ENCODE data around the gene PRR5L. TPM values are rescaled to one million over a fixed set of nuclear protein-coding genes. Genes with fewer than 3 reads are reported as not detected.

The PRR5L gene
- total RNA-seq, 3 donors from 2014 or later: 5.1 to 10.0 (median 8.5) TPM

DNA sequence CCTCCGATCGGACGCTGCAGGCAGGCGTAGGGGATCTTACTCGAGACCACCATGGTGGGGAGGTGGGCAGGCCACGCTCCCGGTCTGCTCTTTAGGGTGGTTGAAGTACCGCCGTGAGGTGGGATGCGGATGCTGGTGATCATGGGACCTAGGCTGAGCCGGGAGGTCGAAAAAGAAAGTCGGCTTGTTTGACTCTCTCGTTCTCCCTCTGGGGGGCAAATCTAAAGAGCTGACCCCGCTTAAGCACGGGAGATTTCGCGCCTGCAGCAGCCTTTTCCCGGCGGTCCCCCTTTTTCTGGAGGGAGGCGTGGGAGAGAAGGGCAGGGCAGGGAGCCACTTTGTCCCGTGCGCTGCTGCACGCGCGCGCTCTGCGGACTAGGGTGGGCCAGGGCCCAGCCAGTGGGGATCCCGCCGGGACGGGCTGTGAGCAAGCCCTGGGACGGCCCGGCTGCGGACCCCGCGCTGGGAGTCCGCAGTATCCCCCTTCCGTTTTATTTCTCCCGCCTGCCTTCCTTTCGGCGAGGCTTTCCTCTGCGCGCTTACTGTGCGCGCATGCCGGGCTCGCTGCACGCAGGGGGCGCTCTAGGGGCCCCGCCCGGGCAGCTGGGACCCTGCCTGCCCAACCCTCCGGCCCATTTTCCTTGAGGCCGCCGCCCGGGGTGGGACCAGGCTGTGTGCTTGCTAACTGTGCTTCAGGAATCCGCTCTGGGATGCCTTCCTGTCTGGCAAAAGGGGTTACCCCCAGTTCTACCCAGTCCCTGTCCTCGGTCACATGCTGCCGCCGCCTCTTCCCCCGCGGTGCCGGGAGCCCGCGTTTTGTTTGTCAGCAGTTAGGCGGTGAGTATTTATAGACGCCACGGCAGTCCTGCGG, 81.0 kb downstream of the PRR5L start:
- H3K9me3 Mint-ChIP-seq: no peaks in the 10 kb centered on the region
- H3K27me3 Mint-ChIP-seq (ENCODE audit: low read depth): peaks cover 34% of the 10 kb centered on the region
- DNase-seq (peak; percentile 32), ATAC-seq (peak; percentile 72 to 73)
- H3K4me1 Mint-ChIP-seq (ENCODE audit: low read depth): peaks cover 36% of the 10 kb centered on the region
- peaks cover 7% of the 10 kb centered on the region for H3K36me3 Mint-ChIP-seq (ENCODE audit: insufficient read depth)
- peak overlapping the region; percentile 93 for H3K4me3 Mint-ChIP-seq

- ATAC-seq: peak; percentile 8 to 11
- Mint-ChIP-seq H3K4me3 (peak overlapping the region; percentile 93), H3K36me3 (ENCODE audit: insufficient read depth) (peaks cover 7% of the 10 kb centered on the region), H3K4me1 (ENCODE audit: low read depth) (peaks cover 36% of the 10 kb centered on the region), H3K9me3 (no peaks in the 10 kb centered on the region), H3K27me3 (ENCODE audit: low read depth) (peaks cover 31% of the 10 kb centered on the region)
- no peak for DNase-seq
Observed at GRCh38 chr11:36377759-36378564, 81.9 kb downstream of the PRR5L start.

- peaks cover 29% of the 10 kb centered on the region for H3K27me3 Mint-ChIP-seq (ENCODE audit: low read depth)
- peaks cover 7% of the 10 kb centered on the region for H3K36me3 Mint-ChIP-seq (ENCODE audit: insufficient read depth)
- peak overlapping the region; percentile 93 for H3K4me3 Mint-ChIP-seq
- peaks cover 42% of the 10 kb centered on the region for H3K4me1 Mint-ChIP-seq (ENCODE audit: low read depth)
- ATAC-seq (no peak), DNase-seq (no peak)
- no peaks in the 10 kb centered on the region for H3K9me3 Mint-ChIP-seq
Observed at GRCh38 chr11:36379653-36380052, 83.6 kb downstream of the PRR5L start.

- H3K4me1 Mint-ChIP-seq (ENCODE audit: low read depth): peaks cover 45% of the 10 kb centered on the region
- peak overlapping the region; percentile 93 for H3K4me3 Mint-ChIP-seq
- peaks cover 29% of the 10 kb centered on the region for H3K27me3 Mint-ChIP-seq (ENCODE audit: low read depth)
- ATAC-seq (no peak), DNase-seq (no peak)
- peaks cover 7% of the 10 kb centered on the region for H3K36me3 Mint-ChIP-seq (ENCODE audit: insufficient read depth)
- no peaks in the 10 kb centered on the region for H3K9me3 Mint-ChIP-seq
Observed at GRCh38 chr11:36380296-36381014, 84.4 kb downstream of the PRR5L start.

- ATAC-seq (no peak), DNase-seq (no peak)
- H3K27me3 Mint-ChIP-seq (ENCODE audit: low read depth): peaks cover 26% of the 10 kb centered on the region
- H3K4me1 Mint-ChIP-seq (ENCODE audit: low read depth): peaks cover 46% of the 10 kb centered on the region
- peak overlapping the region; percentile 93 for H3K4me3 Mint-ChIP-seq
- peaks cover 7% of the 10 kb centered on the region for H3K36me3 Mint-ChIP-seq (ENCODE audit: insufficient read depth)
- no peaks in the 10 kb centered on the region for H3K9me3 Mint-ChIP-seq
Observed at GRCh38 chr11:36381015-36381360, 84.9 kb downstream of the PRR5L start.

GRCh38 chr11:36383195-36383594, 87.1 kb downstream of the PRR5L start:
- H3K36me3 Mint-ChIP-seq (ENCODE audit: insufficient read depth): peaks cover 12% of the 10 kb centered on the region
- peaks cover 47% of the 10 kb centered on the region for H3K4me1 Mint-ChIP-seq (ENCODE audit: low read depth)
- DNase-seq: no peak
- ATAC-seq: no peak
- peaks cover 15% of the 10 kb centered on the region for H3K27me3 Mint-ChIP-seq (ENCODE audit: low read depth)
- no peaks in the 10 kb centered on the region for H3K9me3 Mint-ChIP-seq
- H3K4me3 Mint-ChIP-seq: no peak overlapping the region

DNA sequence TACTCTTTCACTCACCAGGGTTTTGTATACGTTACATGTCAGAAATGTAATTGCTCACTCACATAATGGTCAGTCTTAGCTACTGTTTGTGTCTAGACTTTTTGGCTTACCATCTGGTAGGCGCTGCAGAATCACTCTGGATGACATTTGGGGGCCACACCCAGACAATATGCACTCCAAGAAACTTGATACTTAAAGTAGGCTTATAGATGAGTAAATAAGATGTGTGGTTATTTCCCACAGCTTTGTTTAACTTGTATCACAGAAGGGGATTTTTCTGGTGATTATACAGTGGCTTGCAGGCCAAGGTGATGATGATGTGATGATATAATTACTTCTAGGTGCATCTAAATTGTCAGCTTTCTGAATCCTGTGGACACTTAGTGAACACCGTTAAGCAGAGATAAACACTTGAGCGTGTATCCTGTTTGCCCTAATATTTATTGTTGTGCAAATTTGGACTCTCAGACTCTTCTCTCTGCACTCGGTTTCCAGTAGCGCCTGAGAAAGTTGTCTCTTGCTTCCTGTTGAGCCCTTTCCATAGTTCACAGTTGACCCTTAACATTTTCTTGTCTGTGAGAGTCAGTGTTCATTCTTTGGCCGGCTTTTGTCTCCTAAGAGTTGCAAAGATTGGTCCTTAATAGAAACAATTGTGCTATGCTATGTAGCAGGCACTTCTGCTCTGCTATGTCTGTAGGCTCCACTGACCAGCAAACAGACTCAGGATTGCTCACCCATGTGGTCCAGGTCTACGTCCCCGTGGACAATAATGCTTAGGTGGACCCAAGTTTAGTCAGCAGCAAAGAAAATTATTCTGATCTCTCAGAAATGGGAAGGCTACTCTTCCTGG, 89.3 kb downstream of the PRR5L start:
- Mint-ChIP-seq H3K27me3 (ENCODE audit: low read depth) (peaks cover under 1% of the 10 kb centered on the region), H3K36me3 (ENCODE audit: insufficient read depth) (peaks cover 5% of the 10 kb centered on the region), H3K4me3 (no peak overlapping the region), H3K4me1 (ENCODE audit: low read depth) (peaks cover 49% of the 10 kb centered on the region), H3K9me3 (no peaks in the 10 kb centered on the region)
- peak; percentile 73 to 77 for ATAC-seq
- DNase-seq: no peak

DNA sequence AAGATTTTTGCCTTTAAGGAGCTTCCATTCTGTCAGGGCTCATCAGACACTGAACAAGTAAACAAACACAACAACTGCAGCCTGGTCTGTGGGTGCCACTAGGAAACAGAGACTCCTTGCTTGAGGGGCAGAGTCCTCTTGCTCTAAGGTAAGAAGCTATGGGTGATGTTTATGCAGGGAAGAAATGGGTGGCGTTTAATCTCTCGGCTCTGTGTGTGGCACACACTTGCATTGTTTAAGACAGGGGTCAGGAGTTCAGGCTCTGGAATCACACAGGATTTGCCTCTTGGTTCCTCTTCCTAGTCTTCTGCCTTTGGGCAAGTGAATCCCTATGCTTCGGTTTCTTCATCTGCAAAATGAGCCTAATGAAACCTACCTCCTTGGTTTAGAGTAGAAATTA, 90.3 kb downstream of the PRR5L start:
- Mint-ChIP-seq H3K9me3 (no peaks in the 10 kb centered on the region), H3K36me3 (ENCODE audit: insufficient read depth) (peaks cover 5% of the 10 kb centered on the region), H3K4me3 (no peak overlapping the region), H3K27me3 (ENCODE audit: low read depth) (no peaks in the 10 kb centered on the region), H3K4me1 (ENCODE audit: low read depth) (peaks cover 53% of the 10 kb centered on the region)
- no peak for DNase-seq
- ATAC-seq: no peak

GRCh38 chr11:36388071-36388470, 92.0 kb downstream of the PRR5L start:
- no peaks in the 10 kb centered on the region for H3K27me3 Mint-ChIP-seq (ENCODE audit: low read depth)
- no peak for ATAC-seq
- no peak for DNase-seq
- H3K36me3 Mint-ChIP-seq (ENCODE audit: insufficient read depth): peaks cover 6% of the 10 kb centered on the region
- no peak overlapping the region for H3K4me3 Mint-ChIP-seq
- H3K4me1 Mint-ChIP-seq (ENCODE audit: low read depth): peaks cover 66% of the 10 kb centered on the region
- H3K9me3 Mint-ChIP-seq: no peaks in the 10 kb centered on the region

DNA sequence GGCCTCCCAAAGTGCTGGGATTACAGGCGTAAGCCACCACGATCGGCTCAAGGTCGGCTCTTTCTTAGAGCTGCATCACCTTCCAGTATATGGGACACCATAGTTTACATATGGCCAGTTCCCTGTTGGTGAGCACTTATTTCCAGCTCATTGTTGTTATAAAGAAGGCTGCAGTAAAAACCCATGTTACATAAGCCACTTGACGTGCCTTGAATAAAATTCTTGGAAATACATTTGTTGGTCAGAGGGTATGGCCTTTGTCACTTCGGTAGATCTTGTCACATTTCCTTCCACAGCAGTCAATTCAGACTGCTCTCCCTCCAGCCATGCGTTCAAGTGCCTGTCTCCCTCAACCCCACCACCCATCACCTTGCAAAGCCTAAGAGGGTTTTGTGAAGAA, 92.9 kb downstream of the PRR5L start:
- H3K27me3 Mint-ChIP-seq (ENCODE audit: low read depth): no peaks in the 10 kb centered on the region
- no peaks in the 10 kb centered on the region for H3K9me3 Mint-ChIP-seq
- H3K4me1 Mint-ChIP-seq (ENCODE audit: low read depth): peaks cover 75% of the 10 kb centered on the region
- no peak for ATAC-seq
- H3K36me3 Mint-ChIP-seq (ENCODE audit: insufficient read depth): peaks cover 8% of the 10 kb centered on the region
- DNase-seq: no peak
- H3K4me3 Mint-ChIP-seq: no peak overlapping the region

GRCh38 chr11:36389811-36390210, 93.7 kb downstream of the PRR5L start:
- Mint-ChIP-seq H3K9me3 (no peaks in the 10 kb centered on the region), H3K4me3 (no peak overlapping the region), H3K36me3 (ENCODE audit: insufficient read depth) (peaks cover 8% of the 10 kb centered on the region), H3K27me3 (ENCODE audit: low read depth) (no peaks in the 10 kb centered on the region), H3K4me1 (ENCODE audit: low read depth) (peaks cover 76% of the 10 kb centered on the region)
- ATAC-seq: no peak
- DNase-seq: no peak

DNA sequence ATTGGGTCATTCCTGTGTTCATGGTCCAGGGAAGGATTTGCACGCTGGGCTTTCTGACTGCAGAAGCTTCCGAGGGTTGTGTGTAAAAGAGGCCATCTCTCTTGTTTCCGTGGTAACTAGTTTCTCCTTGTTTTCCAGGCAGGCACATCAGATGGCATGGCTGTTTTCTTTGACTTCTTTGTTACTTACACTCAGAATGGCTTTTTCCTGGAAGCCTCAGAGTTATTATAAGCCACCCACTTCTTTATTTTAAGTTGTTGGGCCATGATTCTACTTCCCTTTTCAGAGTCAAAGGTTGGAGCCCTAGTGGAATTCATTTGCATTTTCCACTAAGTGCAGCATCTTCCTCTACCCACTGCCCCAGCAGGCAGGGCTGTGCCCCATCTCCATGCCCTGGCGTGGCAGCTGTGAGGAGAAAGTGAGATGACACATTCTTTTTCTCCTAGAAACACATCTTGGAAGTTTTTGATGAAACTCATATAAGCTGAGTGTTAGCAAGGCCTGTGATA, 94.9 kb downstream of the PRR5L start:
- H3K9me3 Mint-ChIP-seq: no peaks in the 10 kb centered on the region
- peaks cover 70% of the 10 kb centered on the region for H3K4me1 Mint-ChIP-seq (ENCODE audit: low read depth)
- H3K4me3 Mint-ChIP-seq: no peak overlapping the region
- H3K27me3 Mint-ChIP-seq (ENCODE audit: low read depth): no peaks in the 10 kb centered on the region
- H3K36me3 Mint-ChIP-seq (ENCODE audit: insufficient read depth): peaks cover 8% of the 10 kb centered on the region
- ATAC-seq: peak; percentile 23 to 32
- no peak for DNase-seq

GRCh38 chr11:36392196-36392595, 96.1 kb downstream of the PRR5L start:
- no peak for ATAC-seq
- no peak for DNase-seq
- Mint-ChIP-seq H3K36me3 (ENCODE audit: insufficient read depth) (peaks cover 3% of the 10 kb centered on the region), H3K4me1 (ENCODE audit: low read depth) (peaks cover 62% of the 10 kb centered on the region), H3K4me3 (no peak overlapping the region), H3K27me3 (ENCODE audit: low read depth) (no peaks in the 10 kb centered on the region), H3K9me3 (no peaks in the 10 kb centered on the region)
